GM18907 (cell line): ENCODE measurements around the gene DOCK4.

Experiments used
- ATAC-seq: cut with Tn5 transposase; IDR thresholded peaks from one replicate; pipeline ENCODE4 v1.9.1; 2021; ENCODE audit warnings: mild to moderate bottlenecking, moderate library complexity; ENCODE audit not compliant: unreplicated experiment

DOCK4 gene

GRCh38 chr7:112059675-112060074 lies 146.5 kb downstream of the DOCK4 start:
- no peak for ATAC-seq

GRCh38 chr7:112058686-112059085 lies 147.5 kb downstream of the DOCK4 start:
- no peak for ATAC-seq

- ATAC-seq = peak; percentile 90
Measured at GRCh38 chr7:112056409-112056808, 149.8 kb downstream of the DOCK4 start.

GRCh38 chr7:112053737-112054069 lies 152.5 kb downstream of the DOCK4 start:
- ATAC-seq = no peak

GRCh38 chr7:112052993-112053736 lies 153.0 kb downstream of the DOCK4 start:
- no peak for ATAC-seq

GRCh38 chr7:112052498-112052897 lies 153.7 kb downstream of the DOCK4 start:
- no peak for ATAC-seq

- no peak for ATAC-seq
Measured at GRCh38 chr7:112050250-112050881, 155.8 kb downstream of the DOCK4 start.

- ATAC-seq = no peak
Measured at GRCh38 chr7:112049555-112050249, 156.5 kb downstream of the DOCK4 start.

GRCh38 chr7:112047421-112047820 lies 158.8 kb downstream of the DOCK4 start:
- no peak for ATAC-seq

GRCh38 chr7:112045222-112045621 lies 161.0 kb downstream of the DOCK4 start:
- ATAC-seq = no peak

- ATAC-seq = no peak
Measured at GRCh38 chr7:112042631-112043030, 163.6 kb downstream of the DOCK4 start.

GRCh38 chr7:112038353-112038752 lies 167.8 kb downstream of the DOCK4 start:
- no peak for ATAC-seq

GRCh38 chr7:112036071-112036470 lies 170.1 kb downstream of the DOCK4 start:
- no peak for ATAC-seq

GRCh38 chr7:112031689-112032088 lies 174.5 kb downstream of the DOCK4 start:
- no peak for ATAC-seq

GRCh38 chr7:112025556-112025955 lies 180.6 kb downstream of the DOCK4 start:
- ATAC-seq = no peak

- no peak for ATAC-seq
Measured at GRCh38 chr7:112023786-112024185, 182.4 kb downstream of the DOCK4 start.

GRCh38 chr7:112023282-112023681 lies 182.9 kb downstream of the DOCK4 start:
- ATAC-seq = no peak

GRCh38 chr7:112022128-112022527 lies 184.1 kb downstream of the DOCK4 start:
- no peak for ATAC-seq

GRCh38 chr7:112021379-112022044 lies 184.7 kb downstream of the DOCK4 start:
- ATAC-seq = no peak

- ATAC-seq = no peak
Measured at GRCh38 chr7:112020800-112021199, 185.4 kb downstream of the DOCK4 start.

GRCh38 chr7:112019932-112020331 lies 186.3 kb downstream of the DOCK4 start:
- no peak for ATAC-seq
